T-helper 17 cell (primary cell): ENCODE results near the gene SRGAP3. TPM values are rescaled to one million over a fixed set of nuclear protein-coding genes. Genes with fewer than 3 reads are reported as not detected.

Experiments
- ATAC-seq: fragments of 150-1000 bp; cut with Tn5 transposase; 2 replicates; pipeline ENCODE4 v1.10.0; 2021; ENCODE audit warnings: mild to moderate bottlenecking, moderate library complexity
- DNase-seq, 3 donors: peaks; one replicate each; pipeline versions ENCODE4 v3.0.0 to v3.0.0-alpha.2; 2020 to 2021
- H3K9me3 ChIP-seq: one replicate; pipeline ENCODE4 v1.7.0; 2013; ENCODE audit warnings: low read length, mild to moderate bottlenecking; ENCODE audit not compliant: control insufficient read depth, poor library complexity, severe bottlenecking
- H3K27ac Mint-ChIP-seq: one replicate; pipeline ENCODE4 v1.8.0; 2022; ENCODE audit warnings: mild to moderate bottlenecking, moderate library complexity, mixed read lengths
- H3K27me3 Mint-ChIP-seq: one replicate; pipeline ENCODE4 v1.8.0; 2022; ENCODE audit warnings: mixed read lengths
- H3K36me3 Mint-ChIP-seq: one replicate; pipeline ENCODE4 v1.8.0; 2022; ENCODE audit warnings: low read depth, mixed read lengths
- H3K4me1 Mint-ChIP-seq: one replicate; pipeline ENCODE4 v1.8.0; 2022; ENCODE audit warnings: mild to moderate bottlenecking, mixed read lengths
- H3K4me3 Mint-ChIP-seq: one replicate; pipeline ENCODE4 v1.8.0; 2022; ENCODE audit warnings: mild to moderate bottlenecking, moderate library complexity, mixed read lengths
- total RNA-seq, 4 donors: library from RNA in 2 of 4; stranded (reverse) in 2 of 4; gene quantifications; one replicate each; pipeline ENCODE4 v1.2.3 and lab custom pipeline; 2022 to 2026

Gene SRGAP3
- total RNA-seq, 2 donors from 2014 or later = 1.8 to 2.2 TPM

- H3K36me3 Mint-ChIP-seq = peaks cover 3% of the 10 kb centered on the region
- DNase-seq = no peak
- no peaks in the 10 kb centered on the region for H3K27me3 Mint-ChIP-seq
- H3K9me3 ChIP-seq = no peaks in the 10 kb centered on the region
- no peak overlapping the region for H3K27ac Mint-ChIP-seq
- no peak for ATAC-seq
- peaks cover 5% of the 10 kb centered on the region for H3K4me1 Mint-ChIP-seq
- H3K4me3 Mint-ChIP-seq = no peak overlapping the region
These were observed 36.3 kb downstream of the SRGAP3 start for GRCh38 chr3:9213019-9213634.

DNA sequence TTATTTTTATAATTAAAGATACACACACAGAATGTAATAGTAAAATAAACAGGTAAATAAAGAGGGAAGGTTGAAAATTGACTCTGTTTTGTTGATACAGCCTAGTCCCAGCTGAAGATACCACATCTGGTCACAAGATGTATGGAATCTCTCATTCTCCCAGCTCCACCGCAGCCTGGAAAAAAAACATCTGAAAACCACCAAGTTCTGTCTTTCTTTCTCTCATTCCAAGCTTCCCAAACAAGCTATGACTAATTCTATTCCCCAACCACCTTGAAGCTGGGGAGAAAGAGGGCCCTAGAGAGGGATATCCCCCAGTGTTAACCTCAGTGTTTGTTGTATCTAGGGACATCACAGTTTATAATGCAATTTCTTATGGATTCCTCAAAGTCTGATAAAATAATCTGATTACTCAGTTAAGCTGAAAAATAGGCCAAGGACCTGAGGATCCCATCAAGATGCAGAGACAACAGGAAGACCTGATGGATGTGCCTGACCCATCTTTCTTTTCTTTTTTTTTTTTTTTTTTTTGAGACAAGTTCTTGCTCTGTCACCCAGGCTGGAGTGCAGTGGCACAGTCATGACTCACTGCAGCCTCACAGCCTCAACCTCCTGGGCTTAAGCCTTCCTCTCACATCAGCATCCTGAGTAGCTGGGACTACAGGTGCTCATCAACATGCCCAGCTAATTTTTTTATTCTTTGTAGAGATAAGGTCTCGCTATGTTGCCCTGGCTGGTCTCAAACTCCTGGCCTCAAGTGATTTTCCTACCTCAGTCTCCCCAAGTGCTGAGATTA is 38.1 kb downstream of the SRGAP3 start:
- ATAC-seq (no peak), DNase-seq (no peak)
- Mint-ChIP-seq H3K4me1 (peaks cover 4% of the 10 kb centered on the region), H3K36me3 (peaks cover 3% of the 10 kb centered on the region), H3K27me3 (peaks cover 4% of the 10 kb centered on the region), H3K27ac (peak overlapping the region; percentile 4), H3K4me3 (no peak overlapping the region)
- no peaks in the 10 kb centered on the region for H3K9me3 ChIP-seq

- no peak for DNase-seq
- H3K27me3 Mint-ChIP-seq = peaks cover 4% of the 10 kb centered on the region
These were observed 39.7 kb downstream of the SRGAP3 start for GRCh38 chr3:9209777-9210176.

GRCh38 chr3:9208605-9209152 is 40.8 kb downstream of the SRGAP3 start:
- H3K36me3 Mint-ChIP-seq = no peaks in the 10 kb centered on the region
- no peaks in the 10 kb centered on the region for H3K9me3 ChIP-seq
- no peak overlapping the region for H3K4me3 Mint-ChIP-seq
- DNase-seq (no peak), ATAC-seq (no peak)
- H3K27ac Mint-ChIP-seq = no peak overlapping the region
- peaks cover 4% of the 10 kb centered on the region for H3K27me3 Mint-ChIP-seq
- H3K4me1 Mint-ChIP-seq = peaks cover 4% of the 10 kb centered on the region

More at GRCh38 chr3:9209777-9210176, 39.7 kb downstream of the SRGAP3 start:
- ATAC-seq = no peak
- no peaks in the 10 kb centered on the region for H3K9me3 ChIP-seq
- Mint-ChIP-seq H3K4me1 (peaks cover 4% of the 10 kb centered on the region), H3K27ac (no peak overlapping the region), H3K36me3 (peaks cover 3% of the 10 kb centered on the region), H3K4me3 (no peak overlapping the region)

DNA sequence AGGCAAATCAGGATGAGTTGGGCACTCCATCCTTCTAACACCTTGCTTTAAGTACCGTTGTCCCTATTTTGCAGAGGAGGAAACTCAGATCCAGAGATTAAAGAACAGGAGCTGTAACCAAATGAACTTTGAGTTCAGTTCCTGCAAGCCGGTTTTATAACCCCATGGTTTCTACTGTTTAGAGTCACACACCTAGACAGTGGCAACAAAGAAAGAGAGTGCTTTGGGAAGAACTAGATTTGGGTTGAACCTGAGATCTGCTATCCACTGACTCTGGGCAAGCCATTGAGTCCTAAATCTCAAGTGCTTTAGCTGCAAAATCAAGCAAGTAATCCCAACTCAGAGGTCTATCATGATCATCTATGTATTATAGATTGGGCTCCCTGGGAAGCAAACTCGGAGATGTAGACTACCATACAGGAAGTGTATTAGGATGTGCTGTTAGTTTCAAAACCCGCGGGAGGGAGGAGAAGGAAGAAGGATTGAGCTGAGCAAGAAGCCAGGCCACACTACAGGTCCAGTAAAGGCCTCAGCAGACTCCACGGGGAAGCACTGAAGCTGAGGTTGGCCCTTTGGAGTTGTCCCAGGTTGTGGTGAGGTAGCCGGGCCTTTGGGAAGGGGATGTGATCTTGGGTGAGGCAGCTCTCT is 42.2 kb downstream of the SRGAP3 start:
- Mint-ChIP-seq H3K36me3 (no peaks in the 10 kb centered on the region), H3K27ac (no peak overlapping the region), H3K27me3 (peaks cover 4% of the 10 kb centered on the region), H3K4me3 (no peak overlapping the region), H3K4me1 (peaks cover 4% of the 10 kb centered on the region)
- ATAC-seq = no peak
- DNase-seq = no peak
- H3K9me3 ChIP-seq = no peaks in the 10 kb centered on the region

GRCh38 chr3:9206287-9206686 is 43.2 kb downstream of the SRGAP3 start:
- no peak for ATAC-seq
- peaks cover 4% of the 10 kb centered on the region for H3K4me1 Mint-ChIP-seq
- H3K36me3 Mint-ChIP-seq = no peaks in the 10 kb centered on the region
- H3K4me3 Mint-ChIP-seq = no peak overlapping the region
- no peaks in the 10 kb centered on the region for H3K9me3 ChIP-seq
- no peak for DNase-seq
- H3K27me3 Mint-ChIP-seq = peaks cover 4% of the 10 kb centered on the region
- H3K27ac Mint-ChIP-seq = no peak overlapping the region

GRCh38 chr3:9205345-9206143 is 43.9 kb downstream of the SRGAP3 start:
- Mint-ChIP-seq H3K36me3 (no peaks in the 10 kb centered on the region), H3K27ac (no peak overlapping the region), H3K4me3 (no peak overlapping the region), H3K4me1 (no peaks in the 10 kb centered on the region), H3K27me3 (peaks cover 4% of the 10 kb centered on the region)
- DNase-seq (no peak), ATAC-seq (no peak)
- no peaks in the 10 kb centered on the region for H3K9me3 ChIP-seq

DNA sequence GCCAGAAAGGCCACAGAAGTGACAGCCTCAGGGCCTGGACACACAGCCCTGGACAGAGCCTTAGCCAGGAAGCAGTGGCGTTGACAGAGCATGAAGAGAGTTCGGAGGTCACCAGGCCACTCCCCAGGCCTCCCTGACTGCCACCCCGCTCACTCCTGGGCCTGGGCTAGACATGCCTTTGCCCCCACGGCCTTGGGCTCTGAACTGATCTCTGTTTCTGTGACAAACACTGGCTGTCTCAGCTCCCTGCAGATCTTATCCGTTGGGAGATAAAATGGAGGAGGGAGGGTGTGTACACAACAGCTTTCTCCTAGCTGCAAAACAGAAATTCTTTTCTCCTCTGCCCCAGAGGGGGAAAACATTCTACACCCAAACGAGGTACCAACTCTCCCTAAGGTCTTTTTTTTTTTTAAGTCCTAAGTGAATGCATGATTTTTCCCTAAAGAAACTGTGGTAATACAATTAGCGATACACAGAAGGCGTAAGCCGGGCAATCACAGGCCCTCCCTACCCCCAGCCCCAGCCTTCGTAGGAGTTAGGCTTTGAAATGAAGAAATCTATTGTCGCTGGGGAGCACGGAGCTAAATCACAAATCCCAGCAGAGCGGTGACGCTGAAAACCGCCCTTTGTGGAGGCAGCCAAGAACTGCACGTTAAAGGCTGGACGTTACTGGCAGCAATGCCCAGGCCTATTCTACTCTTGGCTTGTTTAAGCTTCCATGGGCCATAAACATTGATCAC is 45.0 kb downstream of the SRGAP3 start:
- Mint-ChIP-seq H3K4me3 (no peak overlapping the region), H3K36me3 (no peaks in the 10 kb centered on the region), H3K27me3 (peaks cover 4% of the 10 kb centered on the region), H3K27ac (no peak overlapping the region), H3K4me1 (no peaks in the 10 kb centered on the region)
- ATAC-seq = no peak
- no peak for DNase-seq
- no peaks in the 10 kb centered on the region for H3K9me3 ChIP-seq

DNA sequence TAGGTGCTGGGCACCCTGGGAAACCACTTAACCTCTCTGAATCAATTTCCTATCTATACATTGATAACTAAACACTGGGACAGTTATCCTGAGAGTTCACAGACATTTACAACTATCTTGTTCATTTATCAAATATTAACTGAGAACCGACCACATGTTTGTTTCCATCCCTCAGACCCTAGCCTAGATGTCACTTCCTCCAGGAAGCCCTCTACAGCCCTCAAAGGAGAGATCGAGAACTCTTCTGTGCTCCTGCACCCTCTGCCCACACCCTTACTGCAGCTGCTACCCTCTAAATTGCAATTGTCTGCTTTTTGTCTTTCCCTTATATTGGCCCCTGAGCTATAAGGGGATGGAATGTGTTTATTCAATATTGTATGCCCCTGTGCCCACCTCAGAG is 46.1 kb downstream of the SRGAP3 start:
- H3K4me3 Mint-ChIP-seq = no peak overlapping the region
- no peak overlapping the region for H3K27ac Mint-ChIP-seq
- H3K4me1 Mint-ChIP-seq = no peaks in the 10 kb centered on the region

DNA sequence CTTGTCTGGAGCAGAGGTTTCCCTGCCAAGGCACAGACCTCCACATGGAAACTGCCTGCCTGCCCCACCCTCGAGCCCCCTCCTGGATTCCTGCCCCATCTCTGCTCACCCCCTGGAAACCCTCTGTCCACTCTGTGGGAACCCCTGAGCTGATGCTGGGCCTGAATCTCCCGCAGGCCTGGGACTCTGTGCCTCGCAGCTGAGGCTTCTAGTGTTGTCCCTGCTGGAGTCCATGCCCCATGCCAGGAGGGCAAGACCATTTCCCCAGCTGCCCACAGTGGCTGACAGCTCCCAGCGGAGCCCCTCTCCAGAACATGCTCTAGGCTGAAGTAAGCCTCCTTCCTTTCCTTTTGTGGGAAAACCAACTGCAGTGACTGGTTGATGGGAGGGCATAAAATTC is 46.9 kb downstream of the SRGAP3 start:
- ATAC-seq = no peak
- no peak overlapping the region for H3K4me3 Mint-ChIP-seq
- H3K36me3 Mint-ChIP-seq = no peaks in the 10 kb centered on the region

More for the DNA sequence above, 46.1 kb downstream of the SRGAP3 start:
- Mint-ChIP-seq H3K27me3 (peaks cover 4% of the 10 kb centered on the region), H3K36me3 (no peaks in the 10 kb centered on the region)
- ATAC-seq = no peak
- no peaks in the 10 kb centered on the region for H3K9me3 ChIP-seq
- DNase-seq = no peak

GRCh38 chr3:9201955-9202354 is 47.5 kb downstream of the SRGAP3 start:
- Mint-ChIP-seq H3K27ac (no peak overlapping the region), H3K4me3 (no peak overlapping the region), H3K27me3 (peaks cover 4% of the 10 kb centered on the region), H3K36me3 (no peaks in the 10 kb centered on the region), H3K4me1 (no peaks in the 10 kb centered on the region)
- no peak for DNase-seq
- no peak for ATAC-seq
- H3K9me3 ChIP-seq = no peaks in the 10 kb centered on the region

More for the DNA sequence above, 46.9 kb downstream of the SRGAP3 start:
- Mint-ChIP-seq H3K27me3 (peaks cover 4% of the 10 kb centered on the region), H3K27ac (no peak overlapping the region), H3K4me1 (no peaks in the 10 kb centered on the region)
- H3K9me3 ChIP-seq = no peaks in the 10 kb centered on the region
- DNase-seq = no peak

- H3K4me1 Mint-ChIP-seq = no peaks in the 10 kb centered on the region
- H3K27ac Mint-ChIP-seq = no peak overlapping the region
- ATAC-seq (no peak), DNase-seq (no peak)
- H3K27me3 Mint-ChIP-seq = no peaks in the 10 kb centered on the region
- no peak overlapping the region for H3K4me3 Mint-ChIP-seq
- H3K36me3 Mint-ChIP-seq = no peaks in the 10 kb centered on the region
- no peaks in the 10 kb centered on the region for H3K9me3 ChIP-seq
These were observed 48.2 kb downstream of the SRGAP3 start for GRCh38 chr3:9201266-9201665.
